Ishikawa (cell line): ENCODE results near the gene BFSP1.

ENCODE experiments used
- CEBPB ChIP-seq: IDR thresholded peaks from 2 replicates; pipeline ENCODE4 v1.6.1; 2012
- CREB1 ChIP-seq: IDR thresholded peaks from 2 replicates; pipeline ENCODE4 v1.6.1; 2012; ENCODE audit warnings: low read depth
- EGR1 ChIP-seq: IDR thresholded peaks from 2 replicates; pipeline ENCODE4 v1.6.1; 2012
- EP300 ChIP-seq: IDR thresholded peaks from 2 replicates; pipeline ENCODE4 v1.6.1; 2012; ENCODE audit warnings: borderline replicate concordance
- FOXM1 ChIP-seq: IDR thresholded peaks from 2 replicates; pipeline ENCODE4 v1.6.1; 2012; ENCODE audit warnings: low read depth, borderline replicate concordance
- MAX ChIP-seq: IDR thresholded peaks from 2 replicates; pipeline ENCODE4 v1.6.1; 2012
- NFIC ChIP-seq: IDR thresholded peaks from 2 replicates; pipeline ENCODE4 v1.6.1; 2012
- RAD21 ChIP-seq: IDR thresholded peaks from 2 replicates; pipeline ENCODE4 v1.6.1; 2012; ENCODE audit warnings: low read depth
- REST ChIP-seq: IDR thresholded peaks from 2 replicates; pipeline ENCODE4 v1.6.1; 2012; ENCODE audit warnings: low read depth, mild to moderate bottlenecking
- TAF1 ChIP-seq: IDR thresholded peaks from 2 replicates; pipeline ENCODE4 v1.6.1; 2012; ENCODE audit warnings: low read depth, mild to moderate bottlenecking
- TCF12 ChIP-seq: IDR thresholded peaks from 2 replicates; pipeline ENCODE4 v1.6.1; 2012; ENCODE audit warnings: low read depth
- TEAD4 ChIP-seq: IDR thresholded peaks from 2 replicates; pipeline ENCODE4 v1.6.1; 2012
- USF1 ChIP-seq: IDR thresholded peaks from 2 replicates; pipeline ENCODE4 v1.6.1; 2012
- YY1 ChIP-seq: IDR thresholded peaks from 2 replicates; pipeline ENCODE4 v1.6.1; 2012; ENCODE audit warnings: low read depth
- ZBTB7A ChIP-seq: IDR thresholded peaks from 2 replicates; pipeline ENCODE4 v1.6.1; 2012; ENCODE audit warnings: low read depth

The BFSP1 gene

GRCh38 chr20:17460119-17460518 lies 71.1 kb downstream of the BFSP1 start:
- peak; percentile 43 for TF ChIP-seq USF1
- TF ChIP-seq MAX = no peak
- no peak for TF ChIP-seq EP300

- TF ChIP-seq EP300 (no peak), TCF12 (no peak), RAD21 (no peak), TAF1 (no peak), YY1 (no peak), EGR1 (no peak), NFIC (no peak), FOXM1 (no peak), MAX (no peak)
Measured at GRCh38 chr20:17457588-17458190, 73.5 kb downstream of the BFSP1 start.

GRCh38 chr20:17457079-17457478 lies 74.1 kb downstream of the BFSP1 start:
- no peak for TF ChIP-seq TEAD4
- no peak for TF ChIP-seq REST

GRCh38 chr20:17456279-17456678 lies 74.9 kb downstream of the BFSP1 start:
- no peak for TF ChIP-seq TEAD4
- no peak for TF ChIP-seq EGR1
- TF ChIP-seq RAD21 = no peak

- TF ChIP-seq REST = no peak
Measured at GRCh38 chr20:17453592-17453991, 77.6 kb downstream of the BFSP1 start.

GRCh38 chr20:17452441-17452840 lies 78.7 kb downstream of the BFSP1 start:
- no peak for TF ChIP-seq TEAD4
- no peak for TF ChIP-seq EP300
- no peak for TF ChIP-seq YY1
- TF ChIP-seq MAX = no peak
- TF ChIP-seq EGR1 = no peak
- no peak for TF ChIP-seq RAD21
- TF ChIP-seq CEBPB = no peak
- no peak for TF ChIP-seq ZBTB7A
- no peak for TF ChIP-seq REST
- TF ChIP-seq CREB1 = no peak
- TF ChIP-seq FOXM1 = no peak
- no peak for TF ChIP-seq USF1
- TF ChIP-seq NFIC = no peak
- TF ChIP-seq TCF12 = no peak
- TF ChIP-seq TAF1 = no peak
